OCI-LY7 (cell line): ENCODE data around the gene FIBP. TPM values are rescaled to one million over a fixed set of nuclear protein-coding genes. Genes with fewer than 3 reads are reported as not detected.
A peak's percentile ranks its signal among the peaks of the same experiment; 100 is the strongest.
"Not testable (repeated sequence)": the region's sequence is repeated elsewhere in the genome, so short reads cannot be mapped to it uniquely, and the experiment has no call there.

Source experiments
- BruUV-seq: library from RNA; stranded (reverse); fragments of 400-500 nt; replicated peaks from 2 replicates; lab custom pipeline; 2021; lab: Mats Ljungman, UMichigan
- CTCF ChIA-PET: fragments of 300-600 bp; sonication (Branson Sonifier 250); formaldehyde crosslinking; loops from one replicate; lab custom pipeline; 2022; ENCODE audit warnings: antibody characterized with exemption; ENCODE audit not compliant: unreplicated experiment; lab: Charles Lee
- POLR2A ChIA-PET: fragments of 300-600 bp; sonication (Branson Sonifier 250); formaldehyde crosslinking; loops from one replicate; lab custom pipeline; 2022; ENCODE audit warnings: antibody characterized with exemption; lab: Charles Lee
- DNase-seq: peaks from one replicate; pipeline ENCODE4 v3.0.0-alpha.2; 2015; ENCODE audit warnings: low spot score
- H2AFZ ChIP-seq: fragments of 200-600 bp; sonication (generic), shearing (Covaris generic); 2 replicates; pipeline ENCODE4 v1.6.1; 2014; ENCODE audit warnings: mild to moderate bottlenecking, antibody characterized with exemption, low read length, moderate library complexity
- H3K27ac ChIP-seq: fragments of 200-600 bp; sonication (generic); 2 replicates; pipeline ENCODE4 v1.5.1; 2014; ENCODE audit warnings: mixed run types, low read depth, mild to moderate bottlenecking, moderate library complexity, low read length, inconsistent platforms; ENCODE audit not compliant: poor library complexity, severe bottlenecking
- H3K36me3 ChIP-seq: fragments of 200-600 bp; sonication (generic); 2 replicates; pipeline ENCODE4 v1.6.1; 2014; ENCODE audit warnings: mild to moderate bottlenecking, antibody characterized with exemption, low read length, moderate library complexity, mixed read lengths; ENCODE audit not compliant: insufficient read depth
- H3K4me1 ChIP-seq: fragments of 200-600 bp; sonication (generic); 2 replicates; pipeline ENCODE4 v1.5.1; 2014; ENCODE audit warnings: mild to moderate bottlenecking, low read length; ENCODE audit not compliant: insufficient read depth, poor library complexity, severe bottlenecking
- H3K4me2 ChIP-seq: fragments of 200-600 bp; sonication (generic); 2 replicates; pipeline ENCODE4 v1.6.1; 2014; ENCODE audit warnings: mild to moderate bottlenecking, low read length
- H3K4me3 ChIP-seq: fragments of 200-600 bp; sonication (generic); 2 replicates; pipeline ENCODE4 v1.5.1; 2014; ENCODE audit warnings: mild to moderate bottlenecking, low read depth, low read length; ENCODE audit not compliant: poor library complexity, severe bottlenecking
- H3K79me2 ChIP-seq: fragments of 200-600 bp; sonication (generic); 2 replicates; pipeline ENCODE4 v1.6.1; 2016; ENCODE audit warnings: low read depth, mild to moderate bottlenecking, low read length, moderate library complexity, mixed read lengths; ENCODE audit not compliant: insufficient read depth
- H3K9me2 ChIP-seq: fragments of 200-600 bp; sonication (generic); 2 replicates; pipeline ENCODE4 v1.6.1; 2016; ENCODE audit warnings: mild to moderate bottlenecking, low read length, mixed read lengths; ENCODE audit not compliant: insufficient read depth
- H3K9me3 ChIP-seq: fragments of 200-600 bp; sonication (generic); 2 replicates; pipeline ENCODE4 v1.6.1; 2014; ENCODE audit warnings: mild to moderate bottlenecking, mixed run types, low read length, mixed read lengths
- H4K20me1 ChIP-seq: fragments of 200-600 bp; sonication (generic); 2 replicates; pipeline ENCODE4 v1.6.1; 2014; ENCODE audit warnings: mild to moderate bottlenecking, antibody characterized with exemption, low read length, moderate library complexity, mixed read lengths; ENCODE audit not compliant: insufficient read depth
- EZH2phosphoT487 ChIP-seq: fragments of 200-600 bp; sonication (generic); IDR thresholded peaks from 2 replicates; pipeline ENCODE4 v1.6.1; 2018; ENCODE audit warnings: low read depth, borderline replicate concordance, mild to moderate bottlenecking, mixed run types, antibody characterized with exemption, low read length, moderate library complexity, mixed read lengths
- intact Hi-C: fragments of 100-400 bp; cut with micrococcal nuclease; formaldehyde crosslinking; loops from one replicate; pipeline ENCODE4 v1.10.0; 2022; ENCODE audit not compliant: unreplicated experiment
- total RNA-seq, 2 experiments: library from RNA; depleted of rRNA in 1 of 2; stranded (reverse); fragments of >200 nt in 1 of 2; shearing (Covaris generic) in 1 of 2; gene quantifications; 2 replicates each; pipeline ENCODE4 v1.2.3, GENCODE V29; 2014 to 2022
- TF ChIP-seq, protein P1 (sequence below): fragments of 200-600 bp; sonication (generic); conservative IDR thresholded peaks from 2 replicates; pipeline ENCODE4 v1.5.1; 2014; ENCODE audit warnings: mild to moderate bottlenecking, antibody characterized with exemption, low read length, moderate library complexity, mixed read lengths

Gene FIBP
- total RNA-seq, 2 experiments from 2014 or later = 97.3 to 184 TPM

GRCh38 chr11:65892137-65892540 lies 3.9 kb upstream of the FIBP start:
- peak; percentile 59 for DNase-seq

GRCh38 chr11:65891219-65892136 lies 3.2 kb upstream of the FIBP start:
- ChIA-PET CTCF (interaction anchor here (1.6 kb wide), 1 partner anchor 31 kb away, joined by 12 read pairs; the partner anchor contains the start of gene MUS81), POLR2A (interaction anchor here (0.7 to 5.6 kb wide), 10 partner anchors 10 to 562 kb away, joined by 3 to 59 read pairs (median 4); partner anchors contain the start of genes BANF1, CFL1, EIF1AD and KAT5)
- TF ChIP-seq EZH2phosphoT487 = no peak
- TF ChIP-seq, protein P1, sequence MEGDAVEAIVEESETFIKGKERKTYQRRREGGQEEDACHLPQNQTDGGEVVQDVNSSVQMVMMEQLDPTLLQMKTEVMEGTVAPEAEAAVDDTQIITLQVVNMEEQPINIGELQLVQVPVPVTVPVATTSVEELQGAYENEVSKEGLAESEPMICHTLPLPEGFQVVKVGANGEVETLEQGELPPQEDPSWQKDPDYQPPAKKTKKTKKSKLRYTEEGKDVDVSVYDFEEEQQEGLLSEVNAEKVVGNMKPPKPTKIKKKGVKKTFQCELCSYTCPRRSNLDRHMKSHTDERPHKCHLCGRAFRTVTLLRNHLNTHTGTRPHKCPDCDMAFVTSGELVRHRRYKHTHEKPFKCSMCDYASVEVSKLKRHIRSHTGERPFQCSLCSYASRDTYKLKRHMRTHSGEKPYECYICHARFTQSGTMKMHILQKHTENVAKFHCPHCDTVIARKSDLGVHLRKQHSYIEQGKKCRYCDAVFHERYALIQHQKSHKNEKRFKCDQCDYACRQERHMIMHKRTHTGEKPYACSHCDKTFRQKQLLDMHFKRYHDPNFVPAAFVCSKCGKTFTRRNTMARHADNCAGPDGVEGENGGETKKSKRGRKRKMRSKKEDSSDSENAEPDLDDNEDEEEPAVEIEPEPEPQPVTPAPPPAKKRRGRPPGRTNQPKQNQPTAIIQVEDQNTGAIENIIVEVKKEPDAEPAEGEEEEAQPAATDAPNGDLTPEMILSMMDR = peak; percentile 92
- peak overlapping the region; percentile 97 for H3K4me2 ChIP-seq
- peaks cover 40% of the 10 kb centered on the region for H3K79me2 ChIP-seq
- H3K4me3 ChIP-seq = peak overlapping the region; percentile 93
- H2AFZ ChIP-seq = no peak overlapping the region
- TSS peak; percentile 89 for BruUV-seq
- peak; percentile 83 for DNase-seq
- no peaks in the 10 kb centered on the region for H3K9me3 ChIP-seq
- peaks cover 11% of the 10 kb centered on the region for H3K36me3 ChIP-seq
- H3K4me1 ChIP-seq = peaks cover 55% of the 10 kb centered on the region
- peaks cover 5% of the 10 kb centered on the region; the same call in 1 of the 2 replicates for H4K20me1 ChIP-seq
- no peaks in the 10 kb centered on the region for H3K9me2 ChIP-seq
- peak overlapping the region; percentile 86 for H3K27ac ChIP-seq
- intact Hi-C loops = loop anchor here (2.0 to 5.0 kb wide), 3 partner anchors 27 to 161 kb away; partner anchors contain the start of genes BANF1, C11orf68, DRAP1 and EIF1AD

More at GRCh38 chr11:65892137-65892540, 3.9 kb upstream of the FIBP start:
- H3K9me3 ChIP-seq, H3K9me2 ChIP-seq, H4K20me1 ChIP-seq, CTCF ChIA-PET, H2AFZ ChIP-seq, H3K36me3 ChIP-seq, BruUV-seq: not testable (repeated sequence)
- POLR2A ChIA-PET = interaction anchor here (0.8 to 1.5 kb wide), 2 partner anchors 9 to 160 kb away, joined by 3 read pairs; partner anchors contain the start of gene SF3B2
- peak overlapping the region; percentile 93 for H3K4me3 ChIP-seq
- peak overlapping the region; percentile 86 for H3K27ac ChIP-seq
- H3K79me2 ChIP-seq = peaks cover 34% of the 10 kb centered on the region
- TF ChIP-seq, protein P1 = peak; percentile 38; the same call in 1 of the 2 replicates
- peak overlapping the region; percentile 97 for H3K4me2 ChIP-seq
- intact Hi-C loops = loop anchor here (5.0 kb wide), 2 partner anchors 110 to 160 kb away; partner anchors contain the start of genes BANF1, EIF1AD and SF3B2
- H3K4me1 ChIP-seq = peaks cover 49% of the 10 kb centered on the region
